Brain pericyte (primary cell): ENCODE results near the gene RNF181.
"Not testable (repeated sequence)": the region's sequence is repeated elsewhere in the genome, so short reads cannot be mapped to it uniquely, and the experiment has no call there.

Experiments
- DNase-seq: peaks from one replicate; pipeline ENCODE4 v3.0.0-alpha.2; 2012; ENCODE audit warnings: low read depth, low spot score

RNF181 gene, protein sequence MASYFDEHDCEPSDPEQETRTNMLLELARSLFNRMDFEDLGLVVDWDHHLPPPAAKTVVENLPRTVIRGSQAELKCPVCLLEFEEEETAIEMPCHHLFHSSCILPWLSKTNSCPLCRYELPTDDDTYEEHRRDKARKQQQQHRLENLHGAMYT

DNA sequence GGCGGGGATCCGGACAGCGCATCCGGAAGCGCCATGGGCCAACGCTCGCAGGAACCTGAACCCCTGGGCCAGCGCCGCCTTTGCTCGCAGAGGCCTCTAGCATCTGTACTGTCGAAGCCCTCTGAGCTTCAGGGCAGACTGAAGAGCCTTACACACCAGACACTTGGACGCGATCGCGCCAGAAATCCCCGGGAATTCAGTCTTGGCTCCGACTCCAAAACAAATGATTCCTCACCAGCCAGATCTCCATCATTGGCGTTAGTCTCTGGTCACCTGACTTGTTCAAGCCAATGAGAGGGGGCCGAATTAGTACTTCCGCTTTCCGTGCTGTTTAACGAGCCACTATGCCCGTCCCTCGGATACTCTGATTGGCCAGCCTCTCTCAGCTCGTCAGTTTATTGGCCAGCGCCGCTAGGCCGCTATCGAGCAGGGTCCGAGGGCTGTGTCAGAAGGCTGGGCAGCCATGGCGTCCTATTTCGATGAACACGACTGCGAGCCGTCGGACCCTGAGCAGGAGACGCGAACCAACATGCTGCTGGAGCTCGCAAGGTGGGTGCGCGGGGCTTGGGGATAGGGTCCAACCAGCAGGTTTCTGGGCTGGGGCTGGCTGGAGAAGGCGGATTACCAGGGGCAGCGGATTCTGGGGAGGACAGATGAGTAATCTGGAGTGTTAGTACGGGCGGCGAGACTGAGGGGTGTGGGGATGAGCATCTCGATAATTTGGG, at the start of gene RNF181:
Gene RNF181 (plus strand): TSS at position 445 of the 725 bp plus-strand sequence. CDS start 19 bp downstream, at position 464.
- DNase-seq = peak; percentile 92

DNA sequence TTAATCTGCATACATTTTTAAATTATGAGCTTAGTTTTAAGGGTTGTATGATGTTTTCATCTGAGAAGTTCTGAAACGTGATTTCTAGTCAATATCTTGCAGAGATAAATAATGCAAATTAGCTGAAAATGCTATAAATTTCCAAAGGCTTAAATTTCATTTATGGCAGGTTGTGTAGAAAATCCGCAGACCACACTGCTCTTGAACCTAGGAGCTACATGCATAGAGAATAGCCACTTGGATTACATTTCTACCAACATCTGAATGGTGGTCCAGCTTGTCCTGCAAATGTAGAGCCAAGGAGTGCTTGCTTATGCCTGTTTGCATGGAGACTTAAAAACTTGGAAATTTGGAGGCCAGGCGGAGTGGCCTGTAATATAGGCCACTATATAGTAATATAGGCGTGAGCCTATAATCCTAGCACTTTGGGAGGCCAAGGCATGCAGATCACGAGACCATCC, 49.7 kb upstream of the RNF181 start:
- no peak for DNase-seq

DNA sequence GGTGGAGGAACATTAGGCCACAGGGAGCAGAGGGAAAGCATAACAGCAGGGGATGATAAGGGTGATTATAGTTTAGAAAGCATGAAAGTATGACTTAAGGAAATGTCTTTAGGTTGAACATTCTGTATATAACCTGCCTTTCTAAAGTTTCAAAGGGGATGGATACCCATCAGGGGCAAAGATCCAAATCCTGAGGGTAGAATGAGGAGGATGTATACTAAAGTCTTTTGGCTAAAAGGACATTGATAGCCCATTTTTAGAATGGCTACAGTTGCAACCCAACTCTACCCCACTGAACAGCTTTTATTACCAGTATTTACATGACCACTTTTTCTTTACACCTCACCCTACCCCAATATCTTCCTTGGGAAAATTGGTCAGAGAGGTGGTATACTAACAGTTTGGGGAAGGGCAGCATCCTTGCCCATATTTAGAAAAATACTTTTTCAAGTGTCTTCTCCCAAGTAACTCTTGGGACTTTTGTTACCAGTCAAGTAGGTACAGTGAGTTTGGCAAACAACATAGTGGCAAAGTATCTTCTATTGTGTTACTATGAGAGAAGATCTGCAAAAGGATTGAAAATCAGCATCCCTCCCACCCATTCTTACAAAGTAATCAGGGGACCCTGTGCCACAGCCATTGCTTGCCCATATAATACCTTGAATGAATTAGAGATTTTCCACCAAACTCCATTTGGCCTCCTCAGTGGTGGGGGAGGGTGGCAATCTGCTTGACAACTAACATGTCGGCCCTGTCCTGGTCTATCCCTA, 48.3 kb upstream of the RNF181 start:
- DNase-seq = no peak

DNA sequence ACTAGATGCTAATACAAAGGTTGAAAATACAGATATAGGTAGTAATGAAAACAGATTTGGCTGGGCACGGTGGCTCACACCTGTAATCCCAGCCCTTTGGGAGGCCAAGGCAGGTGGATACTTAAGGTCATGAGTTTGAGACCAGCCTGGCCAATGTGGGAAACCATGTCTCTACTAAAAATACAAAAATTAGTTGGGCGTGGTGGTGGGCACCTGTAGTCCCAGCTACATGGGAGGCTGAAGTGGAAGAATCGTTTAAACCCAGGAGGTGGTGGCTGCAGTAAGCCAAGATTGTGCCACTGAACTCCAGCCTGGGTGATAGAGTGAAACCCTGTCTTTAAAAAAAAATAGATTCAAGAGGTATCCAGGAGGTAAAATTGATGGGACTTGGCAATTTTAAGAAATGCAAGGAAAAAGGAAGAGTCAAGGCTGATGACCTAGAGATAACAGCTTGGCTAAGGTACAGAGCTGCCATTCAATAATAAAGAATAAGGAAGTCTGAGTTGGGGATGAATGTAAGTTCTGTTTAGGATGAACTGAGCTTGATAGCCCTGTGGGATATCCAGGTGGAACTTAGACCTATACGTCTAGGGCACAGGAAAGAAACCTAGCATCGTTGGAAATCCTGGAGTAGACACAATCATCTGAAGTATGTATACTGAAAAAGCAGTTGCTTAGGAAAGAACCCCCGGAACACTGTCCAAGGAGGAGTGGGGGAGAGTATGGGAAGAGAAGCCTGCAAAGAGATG, 47.5 kb upstream of the RNF181 start:
- DNase-seq = no peak

DNA sequence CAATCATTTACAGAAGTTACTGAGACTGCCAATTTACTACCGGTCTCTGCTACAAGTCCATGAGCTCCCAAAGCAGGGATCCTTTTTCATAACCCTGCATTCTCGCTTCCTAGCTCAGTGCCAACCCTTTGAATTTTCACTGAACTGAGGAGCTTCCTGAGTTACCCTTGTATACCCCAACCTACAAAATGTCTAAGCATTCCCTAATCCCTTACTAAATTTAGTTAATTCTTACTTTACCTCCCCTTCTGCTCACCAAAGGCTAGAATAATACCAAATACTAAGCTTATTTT, 47.0 kb upstream of the RNF181 start:
- DNase-seq = no peak

DNA sequence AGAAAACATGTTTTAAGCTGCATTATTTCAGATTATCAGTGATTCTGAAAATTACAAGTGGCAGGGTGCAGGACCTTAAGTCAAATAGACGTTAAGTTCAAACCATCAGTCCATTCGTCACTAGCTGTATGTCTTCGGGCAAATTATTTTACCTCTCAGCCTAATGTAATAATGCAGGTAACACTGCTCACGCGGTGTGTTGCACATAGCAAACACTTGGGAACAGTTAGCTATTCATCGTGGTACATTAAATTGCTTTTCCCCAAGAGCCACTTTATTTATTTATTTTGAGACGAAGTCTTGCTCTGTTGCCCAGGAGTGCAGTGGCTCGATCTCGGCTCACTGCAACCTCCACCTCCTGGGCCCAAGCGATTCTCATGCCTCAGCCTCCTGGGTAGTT, 46.5 kb upstream of the RNF181 start:
- no peak for DNase-seq

DNA sequence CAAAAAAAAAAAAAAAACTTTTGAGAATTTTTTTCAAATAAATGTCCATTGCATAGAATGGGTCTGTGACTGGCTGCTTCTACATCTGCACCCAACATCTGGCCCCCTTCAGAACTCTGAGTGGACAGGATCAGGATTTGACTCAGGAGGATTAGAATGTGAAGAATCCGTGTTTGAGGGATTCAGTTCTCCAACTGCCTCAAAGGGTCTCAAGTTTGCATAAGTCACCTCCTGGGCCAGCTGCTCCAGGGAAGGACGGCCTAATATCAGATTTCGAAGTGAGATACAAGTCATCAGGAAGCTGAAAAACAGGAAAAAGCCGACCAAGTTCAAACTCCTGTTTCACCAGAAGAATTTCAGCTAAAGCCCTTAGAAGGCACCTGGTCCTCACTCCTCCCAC, 45.7 kb upstream of the RNF181 start:
- no peak for DNase-seq

DNA sequence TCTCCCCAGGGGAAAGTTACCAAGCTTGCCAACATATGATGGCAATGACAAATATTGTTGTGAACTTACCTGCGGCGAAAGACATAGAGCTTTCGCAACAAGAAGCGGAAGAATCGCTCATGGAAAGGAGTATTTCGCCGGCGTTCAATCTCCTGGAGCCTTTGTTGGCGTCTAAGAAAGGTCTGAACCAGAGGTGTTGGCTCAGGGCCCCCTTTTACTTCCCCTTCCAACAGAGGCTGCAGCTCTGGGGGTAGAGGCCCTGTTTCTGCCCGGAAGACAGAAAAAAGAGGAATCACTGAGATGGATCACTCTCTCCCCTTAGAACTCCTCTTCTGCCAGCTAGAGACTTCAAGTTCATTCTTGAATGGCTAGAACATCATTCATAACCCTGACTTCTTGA, 45.1 kb upstream of the RNF181 start:
- no peak for DNase-seq

DNA sequence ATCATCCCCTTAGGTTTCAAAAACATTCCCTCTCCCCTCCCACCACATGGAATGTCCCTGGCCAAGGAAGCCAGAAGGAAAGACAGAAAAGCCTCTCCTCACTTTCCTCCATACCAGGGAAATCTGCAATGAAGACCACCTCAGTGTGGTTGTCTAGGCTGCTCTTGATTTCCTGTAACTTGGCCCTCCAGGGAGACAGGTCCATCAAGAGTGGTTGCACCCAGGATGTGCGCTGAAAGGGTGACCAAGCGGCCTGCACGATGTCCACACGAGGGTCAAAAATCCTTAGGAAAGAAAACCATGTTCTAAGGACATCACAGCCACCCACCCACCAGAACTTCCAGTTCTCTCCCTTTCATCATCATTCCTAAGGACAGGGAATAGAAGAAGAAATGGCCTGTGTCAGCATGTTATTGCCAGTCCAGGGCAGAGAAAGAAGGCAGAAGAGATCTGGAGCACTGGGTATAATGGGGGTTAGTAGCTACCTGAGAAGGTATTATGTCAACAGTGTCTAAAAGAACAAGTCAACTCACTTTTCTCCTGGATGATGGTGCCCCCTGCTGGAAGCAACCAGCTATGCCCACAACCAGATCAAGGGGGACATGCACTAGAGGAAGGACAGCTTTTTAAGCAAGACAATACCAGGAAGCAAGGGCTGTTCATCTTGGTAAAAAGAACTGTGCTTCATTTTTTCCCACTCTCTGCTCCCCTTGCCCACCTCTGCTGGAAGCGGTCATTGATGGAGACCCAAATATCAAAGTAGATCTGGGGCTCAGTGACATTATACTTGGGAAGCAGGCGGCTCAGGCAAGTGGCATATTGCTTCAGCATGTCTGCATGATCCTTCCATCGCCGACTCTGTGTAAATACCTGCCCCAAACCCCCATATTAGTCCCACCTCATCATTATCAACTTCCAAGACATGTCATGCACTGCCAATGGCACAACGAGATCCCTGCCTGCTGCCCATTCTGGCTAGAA, 43.6 kb upstream of the RNF181 start:
- DNase-seq = no peak

DNA sequence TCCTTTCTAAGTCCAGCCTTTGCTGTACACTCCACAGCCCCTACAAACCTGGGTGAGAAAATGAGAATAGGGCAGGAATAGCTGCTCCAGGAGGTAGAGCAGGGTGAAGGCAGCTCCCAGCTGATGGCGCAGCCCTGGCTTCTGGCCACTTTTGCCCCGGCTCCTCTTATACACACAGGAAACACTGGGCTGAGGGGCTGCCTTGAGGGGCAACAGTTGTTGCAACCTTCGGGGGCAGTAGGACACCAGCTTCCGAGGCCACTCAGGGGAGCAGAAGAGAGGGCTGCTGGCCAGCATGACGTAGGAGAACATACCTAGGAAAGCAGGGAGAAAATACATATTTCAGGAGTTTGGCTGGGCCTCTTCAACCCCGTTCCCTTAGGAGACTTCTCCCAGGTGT, 42.4 kb upstream of the RNF181 start:
- no peak for DNase-seq

DNA sequence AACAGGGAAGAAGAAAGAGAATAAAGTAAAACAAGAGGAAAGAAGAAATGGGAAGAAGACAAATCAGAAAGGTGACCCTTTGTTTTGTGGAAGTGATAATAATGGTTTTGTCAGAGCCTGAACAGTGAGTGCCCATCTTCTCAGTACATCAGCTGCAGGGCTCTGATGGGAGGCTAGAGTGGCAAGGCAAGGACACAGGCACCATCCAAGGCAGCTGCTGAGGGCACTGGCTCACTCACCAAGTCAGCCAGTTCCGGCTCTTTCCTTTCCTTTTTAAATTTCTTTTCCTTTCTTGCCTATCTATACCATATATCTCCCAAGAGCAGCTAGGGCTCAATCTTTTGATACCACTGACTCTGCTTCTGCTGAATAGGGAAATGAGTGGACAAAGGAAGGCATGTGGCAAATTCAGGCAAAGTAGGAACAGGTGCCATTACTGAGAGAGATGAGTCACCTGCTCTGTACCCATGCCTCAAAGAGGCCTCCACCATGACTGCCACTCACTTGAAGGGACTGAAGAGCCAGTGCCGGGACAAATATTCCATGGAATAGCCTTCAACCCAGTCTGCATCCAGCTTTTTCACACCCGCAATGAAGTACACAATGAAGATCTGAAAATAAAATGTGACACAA, 40.4 kb upstream of the RNF181 start:
- DNase-seq = no peak

DNA sequence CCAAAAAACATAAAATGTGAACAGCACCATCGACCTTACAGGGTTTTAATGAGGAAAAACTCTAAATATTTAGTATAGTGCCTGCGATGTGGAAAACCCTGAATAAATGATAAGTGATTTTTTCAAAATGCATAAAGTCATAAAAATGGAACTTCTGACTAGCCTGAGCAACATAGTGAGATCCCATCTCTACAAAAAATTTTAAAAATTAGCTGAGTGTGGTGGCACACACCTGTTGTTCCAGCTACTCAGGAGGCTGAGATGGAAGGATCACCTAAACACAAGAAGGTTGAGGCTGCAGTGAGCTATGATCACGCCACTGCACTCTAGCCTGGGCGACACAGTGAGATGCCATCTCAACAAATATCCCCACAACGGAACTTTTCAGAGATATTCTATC, 38.4 kb upstream of the RNF181 start:
- no peak for DNase-seq

DNA sequence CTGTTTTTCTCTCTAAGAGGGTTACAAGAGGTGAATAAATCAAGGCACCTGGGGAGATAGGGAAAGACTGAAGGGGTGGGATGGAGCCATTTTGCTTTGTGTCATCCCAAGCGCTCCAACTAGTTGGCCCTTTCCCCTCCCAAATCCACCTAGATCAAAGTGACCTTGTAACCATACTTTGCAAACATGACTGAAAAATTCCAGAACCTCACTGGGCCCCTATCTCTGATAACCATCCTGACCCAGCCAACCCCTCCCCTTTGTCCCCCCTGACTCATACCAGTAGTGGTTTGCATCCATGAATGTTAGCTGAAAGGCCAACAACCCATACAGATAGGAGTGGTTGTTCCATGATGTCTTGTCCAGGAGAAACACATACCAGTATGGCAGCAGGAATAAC, 37.4 kb upstream of the RNF181 start:
- no peak for DNase-seq

DNA sequence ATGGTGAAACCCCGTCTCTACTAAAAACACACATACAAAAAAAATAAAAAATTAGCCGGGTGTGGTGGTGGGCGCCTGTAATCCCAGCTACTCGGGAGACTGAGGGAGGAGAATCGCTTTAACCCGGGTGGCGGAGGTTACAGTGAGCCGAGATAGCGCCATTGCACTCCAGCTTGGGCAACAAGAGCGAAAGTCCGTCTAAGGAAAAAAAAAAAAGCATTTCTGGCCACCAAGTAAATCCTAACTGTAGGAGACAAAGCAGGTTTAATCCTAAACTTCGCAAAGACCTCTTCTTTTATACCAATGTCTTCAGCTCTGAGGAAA, 35.2 kb upstream of the RNF181 start:
- DNase-seq = not testable (repeated sequence)

DNA sequence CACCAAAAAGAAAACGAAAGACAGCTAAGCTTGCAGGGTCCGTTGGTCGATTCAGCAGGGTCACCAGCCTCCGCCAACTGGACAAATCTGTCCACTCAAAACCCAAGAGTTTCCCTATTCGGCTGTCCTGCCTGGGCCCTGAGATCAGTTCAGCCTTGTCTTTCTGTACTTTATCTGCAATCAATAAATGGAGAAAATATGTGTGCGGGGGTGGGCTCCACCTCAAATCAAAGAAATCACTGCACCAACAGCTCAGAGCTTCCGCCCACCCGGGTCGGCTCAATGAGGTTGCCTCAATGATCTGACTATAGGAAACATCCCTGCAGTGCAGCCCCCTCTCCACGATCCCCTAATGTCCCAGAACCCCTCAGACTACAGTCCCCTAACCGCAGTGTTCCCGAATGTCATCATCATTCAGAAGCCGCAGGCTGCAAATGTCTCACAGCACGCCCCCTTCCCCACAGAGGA, 34.7 kb upstream of the RNF181 start:
- DNase-seq = no peak

DNA sequence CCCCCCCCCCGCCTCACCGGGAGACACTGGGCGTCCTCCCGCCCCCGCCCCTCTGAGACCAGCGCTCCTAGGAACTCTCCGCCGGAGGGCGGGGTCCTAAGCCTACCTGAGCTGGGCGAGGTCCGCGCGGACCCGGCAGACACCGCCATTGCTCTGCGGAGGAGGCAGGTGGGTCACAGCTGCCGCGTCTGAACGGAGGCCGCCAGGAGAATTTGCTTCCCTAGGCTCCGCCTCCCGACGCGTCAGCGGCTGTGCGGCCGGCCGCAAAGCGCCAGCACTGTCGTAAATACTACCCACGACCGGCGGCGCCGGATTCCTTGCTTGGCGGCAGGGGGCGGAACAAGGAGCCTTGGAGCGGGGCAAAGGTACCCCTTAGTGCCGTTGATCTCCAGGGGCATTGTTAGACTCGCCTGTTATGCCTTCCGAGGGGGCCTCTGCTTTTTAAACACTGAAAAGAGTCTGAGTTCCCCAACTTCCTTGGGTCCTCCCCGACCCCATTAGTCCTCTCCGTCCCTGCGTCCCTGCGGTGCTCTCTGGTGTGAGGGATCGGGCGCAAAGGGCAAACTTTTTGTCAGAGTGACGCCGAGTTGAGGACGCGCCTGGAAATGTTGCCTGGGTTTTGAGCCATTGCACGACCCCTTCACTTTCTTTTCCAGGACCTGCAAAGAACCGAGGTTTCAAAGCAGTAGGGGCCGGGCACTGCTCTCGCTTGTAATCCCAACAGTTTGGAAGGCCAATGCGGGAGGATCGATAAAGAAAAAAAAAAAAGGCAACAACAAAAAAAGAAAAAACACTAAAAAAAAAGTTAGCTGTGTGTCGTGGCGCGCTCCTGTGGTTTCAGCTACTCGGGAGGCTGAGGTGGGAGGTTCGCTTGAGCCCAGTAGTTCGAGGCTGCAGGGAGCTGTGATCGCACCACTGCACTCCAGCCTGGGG, 34.0 kb upstream of the RNF181 start, which contains the start of gene GGCX:
Gene GGCX (minus strand): TSS at position 214 of the 933 bp plus-strand sequence. CDS start 65 bp downstream, at position 149.
- DNase-seq = peak; percentile 82

DNA sequence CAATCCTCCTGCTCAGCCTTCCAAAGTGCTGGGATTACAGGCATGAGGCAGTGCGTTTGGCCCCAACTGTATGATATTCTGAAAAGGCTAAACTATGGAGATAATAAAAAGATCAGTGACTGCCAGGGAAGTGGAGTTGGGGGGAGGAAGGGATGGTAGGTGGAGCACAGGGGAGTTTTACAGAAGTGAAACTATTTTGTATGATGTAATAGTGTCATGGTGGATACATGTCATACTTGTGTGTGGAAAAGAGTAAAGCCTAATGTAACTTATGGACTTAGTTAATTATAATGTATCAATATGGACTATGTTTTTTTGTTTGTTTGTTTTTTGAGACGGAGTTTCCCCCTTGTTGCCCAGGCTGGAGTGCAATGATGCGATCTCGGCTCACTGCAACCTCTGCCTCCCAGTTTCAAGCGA, 31.4 kb upstream of the RNF181 start:
- no peak for DNase-seq

DNA sequence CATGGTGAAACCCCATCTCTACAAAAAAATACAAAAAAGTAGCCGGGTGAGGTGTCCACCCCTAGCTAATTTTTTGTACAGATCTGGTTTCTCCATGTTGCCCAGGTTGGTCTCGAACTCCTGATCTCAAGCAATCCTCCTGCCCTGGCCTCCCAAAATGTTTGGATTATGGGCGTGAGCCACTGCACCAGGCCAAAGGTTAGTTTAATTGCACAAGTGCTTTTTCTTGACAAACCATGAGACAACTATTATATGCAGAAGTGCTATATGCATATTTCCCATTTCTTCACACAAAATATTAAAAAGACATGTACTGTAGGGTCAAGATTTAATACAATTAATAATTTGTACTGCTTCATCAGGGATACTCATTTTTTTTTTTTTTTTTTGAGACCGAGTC, 29.3 kb upstream of the RNF181 start:
- no peak for DNase-seq

DNA sequence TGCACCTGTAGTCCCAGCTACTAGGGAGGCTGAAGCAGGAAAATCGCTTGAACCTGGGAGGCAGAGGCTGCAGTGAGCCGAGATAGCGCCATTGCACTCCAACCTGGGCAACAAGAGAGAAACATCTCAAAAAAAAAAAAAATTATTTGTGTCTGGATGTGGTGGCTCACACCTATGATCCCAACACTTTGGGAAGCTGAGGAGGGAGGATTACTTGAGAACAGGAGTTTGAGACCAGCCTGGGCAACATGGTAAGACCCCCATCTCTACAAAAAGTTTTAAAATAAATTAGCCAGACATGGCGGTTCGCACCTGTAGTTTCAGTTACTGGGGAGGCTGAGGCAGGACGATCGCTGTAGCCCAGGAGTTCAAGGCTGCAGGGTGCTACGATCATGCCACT, 19.8 kb upstream of the RNF181 start:
- no peak for DNase-seq

DNA sequence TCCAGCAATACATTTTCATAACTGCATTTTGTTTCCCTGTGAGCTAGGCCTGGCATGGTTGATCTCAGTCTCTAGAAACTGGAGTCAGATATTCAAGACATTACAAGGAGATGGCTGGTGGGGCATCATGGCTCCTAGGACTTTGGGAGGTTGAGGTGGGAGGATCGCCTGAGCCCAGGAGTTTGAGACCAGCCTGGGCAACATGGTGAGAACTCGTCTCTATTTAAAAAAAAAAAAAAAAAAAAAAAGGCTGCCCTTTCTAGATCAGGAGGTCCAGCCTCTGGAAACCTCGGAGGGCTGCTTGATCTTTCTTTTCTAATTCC, 18.5 kb upstream of the RNF181 start:
- no peak for DNase-seq
